ENCODE measurements around the gene STPG1. TPM values are rescaled to one million over a fixed set of nuclear protein-coding genes. Genes with fewer than 3 reads are reported as not detected.

Gene STPG1
- total RNA-seq, 1 experiment from 2014 or later: 12.8 TPM

- Mint-ChIP-seq H3K9me3 (no peaks in the 10 kb centered on the region), H3K4me1 (peaks cover 43% of the 10 kb centered on the region), H3K36me3 (no peaks in the 10 kb centered on the region), H3K27ac (no peak overlapping the region; the same call in 1 of the 2 replicates), H3K4me3 (no peak overlapping the region), H3K27me3 (ENCODE audit: low read depth) (peaks cover 13% of the 10 kb centered on the region)
- no peak for TF ChIP-seq ZNF512 (CRISPR knock-in tag; IDR thresholded peaks at IDR 0.05; ENCODE audit: borderline replicate concordance)
- TF ChIP-seq GTF2I (CRISPR knock-in tag; conservative IDR thresholded peaks at IDR 0.05): no peak
- no peak for TF ChIP-seq ZSCAN18 (CRISPR knock-in tag; IDR thresholded peaks at IDR 0.05)
- no peak for TF ChIP-seq CDX4 (CRISPR knock-in tag; IDR thresholded peaks at IDR 0.05; ENCODE audit: borderline replicate concordance)
- no peak for TF ChIP-seq ZBTB21 (CRISPR knock-in tag; IDR thresholded peaks at IDR 0.05; ENCODE audit: borderline replicate concordance)
- CTCF ChIA-PET: no interaction called here
- no peak for ATAC-seq
- no peak for DNase-seq (ENCODE audit: low spot score)
- POLR2A ChIA-PET: no interaction called here
Measured at GRCh38 chr1:24315391-24315790, 98.2 kb downstream of the STPG1 start.

GRCh38 chr1:24311741-24312140, 101.8 kb downstream of the STPG1 start:
- Mint-ChIP-seq H3K4me3 (no peak overlapping the region), H3K27me3 (ENCODE audit: low read depth) (no peaks in the 10 kb centered on the region), H3K36me3 (no peaks in the 10 kb centered on the region), H3K27ac (peak overlapping the region; percentile 67), H3K9me3 (no peaks in the 10 kb centered on the region), H3K4me1 (peaks cover 52% of the 10 kb centered on the region)
- DNase-seq (ENCODE audit: low spot score) (no peak), ATAC-seq (peak; percentile 45)
- peak; percentile 31; the same call in 1 of the 2 replicates for TF ChIP-seq ZNF423 (CRISPR knock-in tag; IDR thresholded peaks at IDR 0.05)
- no peak for TF ChIP-seq E2F1 (CRISPR knock-in tag; IDR thresholded peaks at IDR 0.05)
- no peak for TF ChIP-seq MXD4 (CRISPR knock-in tag; IDR thresholded peaks at IDR 0.05; ENCODE audit: borderline replicate concordance)
- CTCF ChIA-PET: interaction anchor here (1.6 to 2.4 kb wide), 3 partner anchors 80 to 113 kb away, joined by 6 to 10 read pairs (median 6); no protein-coding TSS in a partner anchor
- POLR2A ChIA-PET: interaction anchor here (0.5 kb wide), 1 partner anchor 328 kb away, joined by 9 read pairs; no protein-coding TSS in a partner anchor

- POLR2A ChIA-PET: interaction anchor here (0.5 kb wide), 1 partner anchor 329 kb away, joined by 9 read pairs; no protein-coding TSS in a partner anchor
- H3K27me3 Mint-ChIP-seq (ENCODE audit: low read depth): no peaks in the 10 kb centered on the region
- peaks cover 52% of the 10 kb centered on the region for H3K4me1 Mint-ChIP-seq
- H3K36me3 Mint-ChIP-seq: no peaks in the 10 kb centered on the region
- ATAC-seq (no peak), DNase-seq (ENCODE audit: low spot score) (no peak)
- H3K27ac Mint-ChIP-seq: no peak overlapping the region
- H3K4me3 Mint-ChIP-seq: no peak overlapping the region
- CTCF ChIA-PET: interaction anchor here (0.6 to 2.4 kb wide), 2 partner anchors 33 to 110 kb away, joined by 5 to 6 read pairs; no protein-coding TSS in a partner anchor
- TF ChIP-seq CREB1 (CRISPR knock-in tag; IDR thresholded peaks at IDR 0.05) (no peak), ERG (CRISPR knock-in tag; IDR thresholded peaks at IDR 0.05) (no peak)
- H3K9me3 Mint-ChIP-seq: no peaks in the 10 kb centered on the region
Measured at GRCh38 chr1:24311234-24311633, 102.3 kb downstream of the STPG1 start.

- Mint-ChIP-seq H3K27ac (no peak overlapping the region), H3K9me3 (no peaks in the 10 kb centered on the region), H3K27me3 (ENCODE audit: low read depth) (no peaks in the 10 kb centered on the region), H3K36me3 (no peaks in the 10 kb centered on the region), H3K4me3 (no peak overlapping the region), H3K4me1 (peaks cover 56% of the 10 kb centered on the region)
- ChIA-PET POLR2A (interaction anchor here (1.2 kb wide), 1 partner anchor 10 kb away, joined by 5 read pairs; no protein-coding TSS in a partner anchor), CTCF (interaction anchor here (1.1 to 4.8 kb wide), 11 partner anchors 10 to 239 kb away, joined by 3 to 45 read pairs (median 11); partner anchors contain the start of gene GRHL3)
- ATAC-seq (no peak), DNase-seq (ENCODE audit: low spot score) (no peak)
- TF ChIP-seq ZNF281 (CRISPR knock-in tag; IDR thresholded peaks at IDR 0.05) (no peak), TEAD1 (CRISPR knock-in tag; IDR thresholded peaks at IDR 0.05) (no peak), ZNF396 (CRISPR knock-in tag; IDR thresholded peaks at IDR 0.05; ENCODE audit: borderline replicate concordance) (no peak), SP1 (CRISPR knock-in tag; conservative IDR thresholded peaks at IDR 0.05) (no peak), ZNF138 (CRISPR knock-in tag; conservative IDR thresholded peaks at IDR 0.05) (no peak), ZNF263 (CRISPR knock-in tag; IDR thresholded peaks at IDR 0.05; ENCODE audit: low read depth) (no peak), CBFB (CRISPR knock-in tag; IDR thresholded peaks at IDR 0.05; ENCODE audit: low read depth) (no peak)
Measured at GRCh38 chr1:24309762-24310485, 103.7 kb downstream of the STPG1 start.

All from WTC11 (cell line).